ENCODE measurements around the gene EIF2S2. TPM values are rescaled to one million over a fixed set of nuclear protein-coding genes. Genes with fewer than 3 reads are reported as not detected.

The EIF2S2 gene
- total and polyA plus RNA-seq, 2 experiments from 2014 or later, result 124 to 194 TPM

DNA sequence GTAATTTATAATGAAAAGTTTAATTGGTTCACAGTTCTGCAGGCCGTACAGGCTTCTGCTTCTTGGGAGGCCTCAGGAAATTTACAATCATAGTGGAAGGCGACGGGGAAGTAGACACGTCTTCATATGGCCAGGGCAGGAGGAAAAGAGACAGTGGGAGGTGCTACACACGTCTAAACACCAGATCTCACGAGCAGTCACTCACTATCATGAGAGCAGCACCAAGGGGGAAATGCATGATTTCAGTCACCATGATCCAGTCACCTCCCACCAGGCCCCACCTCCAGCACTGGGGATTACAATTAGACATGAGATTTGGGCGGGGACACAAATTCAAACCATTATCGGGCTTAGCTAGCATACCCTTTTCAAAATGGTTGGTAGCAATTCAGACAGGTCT, 41.2 kb downstream of the EIF2S2 start (continued):
- TF ChIP-seq ZNF331 (CRISPR knock-in tag; IDR thresholded peaks at IDR 0.05; ENCODE audit: low read depth) (no peak), ZNF114 (CRISPR knock-in tag; IDR thresholded peaks at IDR 0.05) (no peak), NANOG (IDR thresholded peaks at IDR 0.05; ENCODE audit: borderline replicate concordance) (no peak), ZNF462 (CRISPR knock-in tag; IDR thresholded peaks at IDR 0.05) (no peak)

DNA sequence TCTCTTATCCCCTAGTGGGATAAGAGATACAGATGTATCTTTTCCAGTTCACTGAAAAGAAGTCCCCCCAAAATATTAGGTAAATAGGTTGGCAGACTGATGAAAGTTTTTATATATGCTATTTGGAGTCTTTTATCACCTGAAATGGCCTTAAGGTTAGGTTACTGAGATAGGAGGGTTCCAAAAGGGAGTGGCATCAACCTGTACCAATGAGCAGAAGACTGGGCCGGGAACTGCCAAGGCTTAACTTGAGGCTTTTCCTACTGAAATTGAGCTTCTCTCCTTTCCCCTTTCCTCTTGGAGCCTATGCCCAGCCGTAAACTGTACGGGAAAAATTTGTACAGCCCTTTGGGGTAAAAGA, 42.0 kb downstream of the EIF2S2 start:
- Histone ChIP-seq H3K9me2 (ENCODE audit: insufficient read depth) (no peaks in the 10 kb centered on the region), H3K36me3 (ENCODE audit: insufficient read depth) (peaks cover 3% of the 10 kb centered on the region; the same call in 1 of the 2 replicates), H3K27me3 (ENCODE audit: insufficient read depth) (no peaks in the 10 kb centered on the region), H2AFZ (no peak overlapping the region), H3F3A (replicated peaks; ENCODE audit: low read depth) (0 out of 2 replicates have a peak, but pooled peaks cover 4% of the 10 kb centered on the region), H3K27ac (ENCODE audit: low read depth) (no peak overlapping the region), H3K4me1 (ENCODE audit: insufficient read depth) (peaks cover 21% of the 10 kb centered on the region), H3K4me3 (no peak overlapping the region), H4K20me1 (replicated peaks; ENCODE audit: insufficient read depth) (peaks cover 54% of the 10 kb centered on the region), H3K4me2 (no peak overlapping the region), H3K79me2 (replicated peaks; ENCODE audit: insufficient read depth) (peaks cover 42% of the 10 kb centered on the region)
- H3K9me3 Mint-ChIP-seq, result no peaks in the 10 kb centered on the region
- H3K36me3 Mint-ChIP-seq (ENCODE audit: low read depth), result peaks cover 17% of the 10 kb centered on the region; the same call in 2 of the 3 replicates
- DNase-seq (ENCODE audit: low spot score) (no peak), ATAC-seq (no peak)
- no peak overlapping the region for H3K27ac Mint-ChIP-seq
- H3K4me3 Mint-ChIP-seq, result no peak overlapping the region
- peaks cover 37% of the 10 kb centered on the region for H3K4me1 Mint-ChIP-seq
- H3K27me3 Mint-ChIP-seq (ENCODE audit: insufficient read depth, low read depth, poor library complexity), result peaks cover 4% of the 10 kb centered on the region
- no peak for TF ChIP-seq EZH2phosphoT487 (IDR thresholded peaks at IDR 0.05; ENCODE audit: unreplicated experiment)
- TF ChIP-seq POLR2AphosphoS5 (IDR thresholded peaks at IDR 0.05; ENCODE audit: low read depth), result no peak
- TF ChIP-seq, protein P1, sequence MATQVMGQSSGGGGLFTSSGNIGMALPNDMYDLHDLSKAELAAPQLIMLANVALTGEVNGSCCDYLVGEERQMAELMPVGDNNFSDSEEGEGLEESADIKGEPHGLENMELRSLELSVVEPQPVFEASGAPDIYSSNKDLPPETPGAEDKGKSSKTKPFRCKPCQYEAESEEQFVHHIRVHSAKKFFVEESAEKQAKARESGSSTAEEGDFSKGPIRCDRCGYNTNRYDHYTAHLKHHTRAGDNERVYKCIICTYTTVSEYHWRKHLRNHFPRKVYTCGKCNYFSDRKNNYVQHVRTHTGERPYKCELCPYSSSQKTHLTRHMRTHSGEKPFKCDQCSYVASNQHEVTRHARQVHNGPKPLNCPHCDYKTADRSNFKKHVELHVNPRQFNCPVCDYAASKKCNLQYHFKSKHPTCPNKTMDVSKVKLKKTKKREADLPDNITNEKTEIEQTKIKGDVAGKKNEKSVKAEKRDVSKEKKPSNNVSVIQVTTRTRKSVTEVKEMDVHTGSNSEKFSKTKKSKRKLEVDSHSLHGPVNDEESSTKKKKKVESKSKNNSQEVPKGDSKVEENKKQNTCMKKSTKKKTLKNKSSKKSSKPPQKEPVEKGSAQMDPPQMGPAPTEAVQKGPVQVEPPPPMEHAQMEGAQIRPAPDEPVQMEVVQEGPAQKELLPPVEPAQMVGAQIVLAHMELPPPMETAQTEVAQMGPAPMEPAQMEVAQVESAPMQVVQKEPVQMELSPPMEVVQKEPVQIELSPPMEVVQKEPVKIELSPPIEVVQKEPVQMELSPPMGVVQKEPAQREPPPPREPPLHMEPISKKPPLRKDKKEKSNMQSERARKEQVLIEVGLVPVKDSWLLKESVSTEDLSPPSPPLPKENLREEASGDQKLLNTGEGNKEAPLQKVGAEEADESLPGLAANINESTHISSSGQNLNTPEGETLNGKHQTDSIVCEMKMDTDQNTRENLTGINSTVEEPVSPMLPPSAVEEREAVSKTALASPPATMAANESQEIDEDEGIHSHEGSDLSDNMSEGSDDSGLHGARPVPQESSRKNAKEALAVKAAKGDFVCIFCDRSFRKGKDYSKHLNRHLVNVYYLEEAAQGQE (IDR thresholded peaks at IDR 0.05; ENCODE audit: unreplicated experiment), result no peak
- no peak for TF ChIP-seq EZH2 (IDR thresholded peaks at IDR 0.05; ENCODE audit: low read depth, unreplicated experiment)
- TF ChIP-seq ETS1 (IDR thresholded peaks at IDR 0.05), result no peak
- TF ChIP-seq, protein P2, sequence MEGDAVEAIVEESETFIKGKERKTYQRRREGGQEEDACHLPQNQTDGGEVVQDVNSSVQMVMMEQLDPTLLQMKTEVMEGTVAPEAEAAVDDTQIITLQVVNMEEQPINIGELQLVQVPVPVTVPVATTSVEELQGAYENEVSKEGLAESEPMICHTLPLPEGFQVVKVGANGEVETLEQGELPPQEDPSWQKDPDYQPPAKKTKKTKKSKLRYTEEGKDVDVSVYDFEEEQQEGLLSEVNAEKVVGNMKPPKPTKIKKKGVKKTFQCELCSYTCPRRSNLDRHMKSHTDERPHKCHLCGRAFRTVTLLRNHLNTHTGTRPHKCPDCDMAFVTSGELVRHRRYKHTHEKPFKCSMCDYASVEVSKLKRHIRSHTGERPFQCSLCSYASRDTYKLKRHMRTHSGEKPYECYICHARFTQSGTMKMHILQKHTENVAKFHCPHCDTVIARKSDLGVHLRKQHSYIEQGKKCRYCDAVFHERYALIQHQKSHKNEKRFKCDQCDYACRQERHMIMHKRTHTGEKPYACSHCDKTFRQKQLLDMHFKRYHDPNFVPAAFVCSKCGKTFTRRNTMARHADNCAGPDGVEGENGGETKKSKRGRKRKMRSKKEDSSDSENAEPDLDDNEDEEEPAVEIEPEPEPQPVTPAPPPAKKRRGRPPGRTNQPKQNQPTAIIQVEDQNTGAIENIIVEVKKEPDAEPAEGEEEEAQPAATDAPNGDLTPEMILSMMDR (conservative IDR thresholded peaks at IDR 0.05; ENCODE audit: low read depth in 2 of 2), result no peak
